Fibroblast of upper back skin (primary cell): Measurements from ENCODE around the gene MAP4K4.

ENCODE experiments used
- DNase-seq: peaks from one replicate; pipeline ENCODE4 v3.0.0-alpha.2; 2013

MAP4K4 gene

GRCh38 chr2:101847661-101848339 is 150.3 kb downstream of the MAP4K4 start:
- no peak for DNase-seq

DNA sequence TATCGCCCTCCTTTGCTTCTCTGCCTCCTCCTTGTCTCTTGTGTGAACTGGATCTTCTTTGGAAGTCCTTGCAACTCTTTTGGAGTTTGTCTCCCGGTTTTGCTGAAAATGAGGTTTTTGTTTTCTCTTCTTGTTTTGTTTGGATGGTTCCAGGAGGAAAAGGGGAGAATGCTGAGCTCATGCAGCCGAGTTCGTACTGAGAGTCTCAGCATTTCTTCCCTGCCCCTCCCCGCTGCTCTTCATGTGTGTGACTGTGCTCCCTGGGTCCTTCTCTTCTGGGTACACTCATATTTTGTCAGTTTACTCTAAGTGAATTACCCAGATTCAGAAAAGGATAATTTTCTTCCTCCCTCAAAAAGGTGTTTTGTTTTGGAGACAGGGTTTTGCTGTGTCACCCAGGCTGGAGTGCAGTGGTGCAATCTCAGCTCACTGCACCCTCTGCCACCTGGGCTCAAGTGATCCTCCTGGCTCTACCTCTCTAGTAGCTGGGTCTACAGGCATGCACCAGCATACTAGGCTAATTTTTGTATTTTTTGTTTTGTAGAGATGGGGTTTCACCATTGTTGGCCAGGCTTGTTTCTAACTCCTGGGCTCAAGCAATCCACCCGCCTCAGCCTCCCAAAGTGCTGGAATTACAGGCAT is 151.4 kb downstream of the MAP4K4 start:
- DNase-seq: no peak

DNA sequence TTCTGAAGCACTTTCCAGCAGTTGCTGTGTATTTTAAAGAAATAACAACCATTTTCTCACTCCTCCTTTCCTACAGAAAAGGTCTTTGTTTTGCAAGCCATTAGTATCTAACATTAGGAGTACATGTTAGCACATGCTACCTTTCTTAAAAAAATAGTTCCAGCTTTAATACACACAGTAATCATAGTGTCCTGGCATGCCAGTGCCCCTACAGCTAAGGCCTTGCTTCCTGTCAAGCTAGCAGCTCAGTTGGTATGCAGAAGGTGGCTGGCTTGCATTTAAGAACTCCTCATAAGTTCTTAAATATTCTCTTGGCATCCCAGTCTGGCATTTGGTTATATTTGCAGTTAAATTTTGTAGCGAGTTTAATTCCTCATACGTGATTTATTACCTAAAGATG is 152.9 kb downstream of the MAP4K4 start:
- DNase-seq: no peak

- no peak for DNase-seq
Measured at GRCh38 chr2:101850991-101851390, 153.5 kb downstream of the MAP4K4 start.

GRCh38 chr2:101852824-101853223 is 155.3 kb downstream of the MAP4K4 start:
- no peak for DNase-seq

- DNase-seq: no peak
Measured at GRCh38 chr2:101854877-101855276, 157.4 kb downstream of the MAP4K4 start.

DNA sequence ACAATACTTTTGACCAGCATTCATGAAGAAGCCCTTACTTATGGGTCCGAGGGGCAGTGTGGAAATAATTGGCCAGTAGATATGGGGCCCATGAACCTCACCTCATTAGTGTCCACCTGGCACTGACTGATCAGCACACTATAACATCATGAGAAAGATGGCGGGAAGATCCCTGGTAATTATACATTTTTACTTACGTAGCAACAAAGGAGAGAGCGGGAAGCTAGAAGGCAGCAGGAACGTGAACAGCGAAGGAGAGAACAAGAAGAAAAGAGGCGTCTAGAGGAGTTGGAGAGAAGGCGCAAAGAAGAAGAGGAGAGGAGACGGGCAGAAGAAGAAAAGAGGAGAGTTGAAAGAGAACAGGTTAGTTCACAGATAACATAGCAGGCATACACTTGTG is 158.3 kb downstream of the MAP4K4 start:
- no peak for DNase-seq

- no peak for DNase-seq
Measured at GRCh38 chr2:101858246-101858645, 160.7 kb downstream of the MAP4K4 start.

GRCh38 chr2:101858910-101859309 is 161.4 kb downstream of the MAP4K4 start:
- no peak for DNase-seq

DNA sequence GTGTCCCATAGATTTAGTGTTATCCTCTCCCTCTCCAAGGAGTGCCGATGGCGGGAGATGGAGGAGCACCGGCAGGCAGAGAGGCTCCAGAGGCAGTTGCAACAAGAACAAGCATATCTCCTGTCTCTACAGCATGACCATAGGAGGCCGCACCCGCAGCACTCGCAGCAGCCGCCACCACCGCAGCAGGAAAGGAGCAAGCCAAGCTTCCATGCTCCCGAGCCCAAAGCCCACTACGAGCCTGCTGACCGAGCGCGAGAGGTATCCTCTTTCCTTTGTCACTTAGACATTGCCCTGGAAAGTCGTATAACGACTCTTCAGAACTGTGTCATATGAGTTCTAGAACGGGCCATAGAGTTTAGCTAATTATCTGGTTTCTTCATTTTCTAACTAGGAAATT is 162.1 kb downstream of the MAP4K4 start:
- DNase-seq: no peak

- DNase-seq: no peak
Measured at GRCh38 chr2:101860157-101860556, 162.7 kb downstream of the MAP4K4 start.

DNA sequence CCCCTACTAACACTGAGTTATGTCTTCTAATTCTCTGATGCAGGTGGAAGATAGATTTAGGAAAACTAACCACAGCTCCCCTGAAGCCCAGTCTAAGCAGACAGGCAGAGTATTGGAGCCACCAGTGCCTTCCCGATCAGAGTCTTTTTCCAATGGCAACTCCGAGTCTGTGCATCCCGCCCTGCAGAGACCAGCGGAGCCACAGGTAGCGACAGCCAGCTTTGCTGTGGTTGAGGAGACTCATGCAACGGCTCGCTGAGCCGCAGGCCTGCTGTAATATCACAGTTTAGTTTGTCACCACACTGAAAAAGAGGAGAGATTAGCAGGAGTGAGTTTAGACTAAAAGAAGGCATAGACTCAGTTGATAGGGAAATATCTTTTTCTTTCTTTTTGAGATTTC is 163.3 kb downstream of the MAP4K4 start:
- DNase-seq: no peak

GRCh38 chr2:101861382-101861781 is 163.9 kb downstream of the MAP4K4 start:
- DNase-seq: no peak

DNA sequence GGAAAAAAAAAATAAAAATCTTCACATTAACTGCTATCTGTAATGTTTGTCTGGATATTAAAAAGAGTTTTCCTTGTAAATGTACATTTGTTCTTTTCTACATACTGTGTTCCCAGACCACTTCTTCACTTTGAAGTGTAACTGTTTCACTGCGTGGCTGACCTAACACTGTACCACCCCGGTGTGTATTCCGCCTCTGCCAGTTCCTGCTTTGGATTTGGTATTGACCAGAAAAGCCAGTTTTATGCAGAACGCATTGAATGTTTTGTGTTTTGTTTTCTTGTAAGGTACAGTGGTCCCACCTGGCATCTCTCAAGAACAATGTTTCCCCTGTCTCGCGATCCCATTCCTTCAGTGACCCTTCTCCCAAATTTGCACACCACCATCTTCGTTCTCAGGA is 166.0 kb downstream of the MAP4K4 start:
- DNase-seq: no peak

GRCh38 chr2:101864426-101864825 is 166.9 kb downstream of the MAP4K4 start:
- DNase-seq: no peak

DNA sequence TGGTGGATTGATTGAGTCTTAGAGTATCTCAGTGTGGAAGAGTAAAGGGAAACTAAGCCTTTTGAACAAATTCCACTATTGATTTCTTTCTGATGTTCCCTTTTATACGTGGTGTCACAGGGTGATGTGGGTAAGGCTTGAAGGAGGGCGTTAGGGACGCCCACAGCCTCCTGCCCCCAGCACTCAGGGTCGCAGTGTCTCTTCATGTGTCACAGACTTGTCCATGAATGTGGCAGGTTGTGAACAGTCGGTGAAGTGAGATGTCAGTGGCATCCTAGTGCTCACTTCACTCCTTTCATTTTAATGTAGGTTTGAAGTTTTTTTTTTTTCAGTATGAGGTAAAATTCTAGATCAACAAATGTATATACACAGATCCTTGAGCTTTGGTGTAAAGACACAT is 171.0 kb downstream of the MAP4K4 start:
- no peak for DNase-seq

GRCh38 chr2:101869527-101869926 is 172.0 kb downstream of the MAP4K4 start:
- no peak for DNase-seq

GRCh38 chr2:101870444-101870843 is 172.9 kb downstream of the MAP4K4 start:
- DNase-seq: no peak

DNA sequence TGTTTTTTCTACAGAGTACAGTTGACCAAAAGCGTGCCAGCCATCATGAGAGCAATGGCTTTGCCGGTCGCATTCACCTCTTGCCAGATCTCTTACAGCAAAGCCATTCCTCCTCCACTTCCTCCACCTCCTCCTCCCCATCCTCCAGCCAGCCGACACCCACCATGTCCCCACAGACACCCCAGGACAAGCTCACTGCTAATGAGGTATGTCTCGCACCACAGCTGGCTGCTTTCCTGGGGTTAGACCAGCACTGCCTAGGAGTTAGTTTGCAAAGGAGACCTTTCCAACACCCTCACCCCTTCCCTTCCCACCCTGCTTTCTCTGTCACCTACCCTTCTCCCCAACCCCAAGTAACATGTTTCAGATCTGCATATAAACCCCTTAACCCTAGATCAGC is 174.0 kb downstream of the MAP4K4 start:
- no peak for DNase-seq

DNA sequence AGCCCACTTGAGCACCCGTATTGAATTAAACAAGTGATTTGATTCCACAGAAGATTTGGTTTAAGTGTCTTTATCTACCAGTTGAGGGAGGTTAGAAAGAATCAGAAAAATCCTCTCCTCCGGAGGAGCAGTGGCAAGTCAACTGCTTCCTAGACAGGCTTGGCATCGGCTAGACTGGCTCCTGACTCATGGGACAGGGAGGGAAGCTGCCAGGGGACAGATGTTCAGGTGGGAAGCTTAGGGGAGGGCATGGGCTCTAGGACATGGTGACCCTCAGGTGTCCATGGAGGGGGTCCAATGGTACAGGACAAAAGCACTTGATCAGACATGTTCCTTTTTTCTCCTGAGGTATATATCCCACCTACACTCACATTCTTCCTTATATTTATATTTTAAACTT is 175.0 kb downstream of the MAP4K4 start:
- DNase-seq: no peak

- peak; percentile 20 for DNase-seq
Measured at GRCh38 chr2:101873543-101873942, 176.0 kb downstream of the MAP4K4 start.

DNA sequence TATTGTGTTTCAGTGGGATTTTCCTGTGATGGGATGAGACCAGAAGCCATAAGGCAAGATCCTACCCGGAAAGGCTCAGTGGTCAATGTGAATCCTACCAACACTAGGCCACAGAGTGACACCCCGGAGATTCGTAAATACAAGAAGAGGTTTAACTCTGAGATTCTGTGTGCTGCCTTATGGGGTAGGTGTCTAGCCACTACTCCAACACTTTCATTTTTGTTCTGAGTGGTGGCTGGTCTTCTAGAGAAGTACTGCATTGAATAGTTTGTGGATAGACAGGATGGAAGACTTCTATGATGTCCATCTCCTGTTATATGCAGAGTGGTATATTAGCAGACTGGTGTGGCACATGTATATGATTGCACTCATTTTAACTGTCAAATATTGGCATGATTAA is 176.6 kb downstream of the MAP4K4 start:
- no peak for DNase-seq

- DNase-seq: no peak
Measured at GRCh38 chr2:101879466-101879865, 182.0 kb downstream of the MAP4K4 start.

GRCh38 chr2:101881131-101881530 is 183.6 kb downstream of the MAP4K4 start:
- DNase-seq: no peak

DNA sequence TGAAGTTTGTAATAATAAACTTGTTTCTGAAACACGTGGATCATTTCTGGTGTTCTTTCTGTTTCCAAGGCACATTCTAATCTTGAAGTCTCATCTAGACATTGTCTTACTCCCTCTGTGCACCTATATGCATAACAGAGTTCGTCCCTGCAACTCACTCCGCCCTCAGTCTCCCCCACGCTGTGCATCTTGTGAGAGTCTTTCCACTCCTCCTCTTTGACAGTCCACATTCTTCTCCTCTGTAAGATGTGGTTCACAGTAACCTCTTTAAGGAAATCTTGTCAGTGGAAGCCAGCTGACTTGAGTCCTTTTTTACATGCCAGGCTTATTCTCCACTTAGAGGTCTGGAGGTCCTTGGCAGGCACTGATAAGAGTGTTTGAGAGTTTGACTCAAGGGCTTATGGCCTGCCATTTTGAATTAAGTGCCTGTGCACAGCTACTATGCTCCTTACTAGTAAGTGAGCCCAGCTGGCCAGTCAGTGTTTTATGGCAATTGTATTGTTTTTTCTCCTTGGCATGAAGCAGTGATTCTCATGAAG is 185.3 kb downstream of the MAP4K4 start:
- no peak for DNase-seq
